CD4-positive, alpha-beta T cell (primary cell): ENCODE results near the gene SCG5. TPM values are rescaled to one million over a fixed set of nuclear protein-coding genes. Genes with fewer than 3 reads are reported as not detected.

Experiments
- ATAC-seq: fragments of 200-7000 bp; cut with Tn5 transposase; one replicate; pipeline ENCODE4 v1.10.0; 2022; ENCODE audit warnings: mild to moderate bottlenecking; ENCODE audit not compliant: poor library complexity
- CTCF ChIA-PET: fragments of 350-600 bp; sonication (Branson Sonifier 250); formaldehyde crosslinking; loops from one replicate; lab custom pipeline; 2021; ENCODE audit warnings: antibody characterized with exemption, inconsistent platforms; lab: Charles Lee
- POLR2A ChIA-PET: fragments of 350-600 bp; sonication (Branson Sonifier 250); formaldehyde crosslinking; loops from one replicate; lab custom pipeline; 2021; ENCODE audit warnings: antibody characterized with exemption, inconsistent platforms; lab: Charles Lee
- DNase-seq, 14 experiments: peaks; one replicate each; pipeline ENCODE4 v3.0.0-alpha.2; 2013 to 2020; ENCODE audit warnings: mixed read lengths in 2 of 14
- H3K27ac ChIP-seq, 2 donors: one replicate each; pipeline versions ENCODE4 v1.5.1 to v1.7.0; 2013; ENCODE audit warnings: low read length in 2 of 2, low read depth in 1 of 2, mild to moderate bottlenecking in 1 of 2
- H3K27me3 ChIP-seq, 2 experiments: 1 replicate in 1 of 2; 2 replicates in 1 of 2; pipeline versions ENCODE4 v1.6.1 to v1.7.0; 2013; ENCODE audit warnings: low read length in 2 of 2, control low read depth in 1 of 2, mild to moderate bottlenecking in 1 of 2, moderate library complexity in 1 of 2; ENCODE audit not compliant: insufficient read depth in 2 of 2, control insufficient read depth in 1 of 2
- H3K36me3 ChIP-seq: one replicate; pipeline ENCODE4 v1.6.1; 2013; ENCODE audit warnings: low read length, control low read depth; ENCODE audit not compliant: insufficient read depth
- H3K4me1 ChIP-seq: one replicate; pipeline ENCODE4 v1.6.1; 2013; ENCODE audit warnings: low read length, control low read depth; ENCODE audit not compliant: insufficient read depth
- H3K4me3 ChIP-seq: one replicate; pipeline ENCODE4 v1.5.1; 2013; ENCODE audit warnings: mild to moderate bottlenecking, low read length, moderate library complexity
- H3K9me3 ChIP-seq, 2 experiments: 1 replicate in 1 of 2; 2 replicates in 1 of 2; pipeline versions ENCODE4 v1.6.1 to v1.7.0; 2013; ENCODE audit warnings: low read length in 2 of 2, mild to moderate bottlenecking in 2 of 2, control low read depth in 1 of 2, moderate library complexity in 1 of 2; ENCODE audit not compliant: control insufficient read depth in 1 of 2, insufficient read depth in 1 of 2
- H3K27ac Mint-ChIP-seq: one replicate; pipeline ENCODE4 v1.8.0; 2020; ENCODE audit warnings: mixed read lengths
- H3K27me3 Mint-ChIP-seq: one replicate; pipeline ENCODE4 v1.8.0; 2021; ENCODE audit warnings: mixed read lengths
- H3K36me3 Mint-ChIP-seq: one replicate; pipeline ENCODE4 v1.8.0; 2021; ENCODE audit warnings: low read depth, mixed read lengths
- H3K4me1 Mint-ChIP-seq: one replicate; pipeline ENCODE4 v1.8.0; 2021; ENCODE audit warnings: low read depth, mixed read lengths
- H3K4me3 Mint-ChIP-seq: one replicate; pipeline ENCODE4 v1.8.0; 2020; ENCODE audit warnings: mild to moderate bottlenecking, mixed read lengths
- H3K9me3 Mint-ChIP-seq: one replicate; pipeline ENCODE4 v1.8.0; 2020; ENCODE audit warnings: mixed read lengths
- intact Hi-C, 2 experiments: fragments of 100-400 bp; cut with DNase I in 1 of 2; cut with micrococcal nuclease in 1 of 2; formaldehyde crosslinking; loops; one replicate each; pipeline versions ENCODE4 v1.15.1 to v1.9.0; 2023 to 2025; cut with DNase I, micrococcal nuclease
- total RNA-seq, 174 experiments: library from RNA in 2 of 174; stranded (reverse) in 2 of 174; gene quantifications; one replicate each; pipeline ENCODE4 v1.2.3 and lab custom pipeline; 2021 to 2026
- TF ChIP-seq, protein P1 (sequence below): fragments of 200-600 bp; IDR thresholded peaks from one replicate; pipeline ENCODE4 v1.8.0; 2022; ENCODE audit warnings: antibody characterized with exemption, mild to moderate bottlenecking

SCG5 gene
- total RNA-seq, 2 experiments from 2014 or later: not detected

DNA sequence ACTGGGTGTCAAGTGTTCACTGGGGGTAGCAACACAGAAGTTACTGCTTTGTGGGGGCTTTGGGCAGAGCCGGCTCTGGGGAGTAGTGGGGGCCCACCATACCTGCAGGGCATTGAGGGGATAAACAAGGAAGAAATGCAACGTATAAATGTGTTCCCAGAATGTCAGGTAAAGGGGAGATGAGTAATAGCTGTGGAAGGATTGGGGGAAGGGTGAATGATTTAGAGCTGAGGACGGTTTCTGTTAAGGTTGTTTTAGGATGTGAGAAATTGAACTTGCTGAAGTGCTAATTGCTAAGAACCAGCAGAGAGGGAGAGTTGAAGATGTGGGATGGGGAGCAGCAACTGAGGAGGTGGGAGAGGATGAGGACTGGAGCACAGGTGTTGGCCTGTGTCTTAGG, 10.7 kb downstream of the SCG5 start:
- no peak for DNase-seq
- H3K4me3 Mint-ChIP-seq: no peak overlapping the region
- Histone ChIP-seq H3K4me1 (peaks cover 1% of the 10 kb centered on the region), H3K9me3 (no peaks in the 10 kb centered on the region), H3K36me3 (no peaks in the 10 kb centered on the region), H3K27me3 (no peaks in the 10 kb centered on the region), H3K4me3 (no peak overlapping the region), H3K27ac (no peak overlapping the region)
- no peak overlapping the region for H3K27ac Mint-ChIP-seq
- H3K9me3 Mint-ChIP-seq: no peaks in the 10 kb centered on the region
- H3K36me3 Mint-ChIP-seq: no peaks in the 10 kb centered on the region
- ChIA-PET CTCF (no interaction called here), POLR2A (no interaction called here)
- H3K4me1 Mint-ChIP-seq: peaks cover under 1% of the 10 kb centered on the region
- intact Hi-C loops: no loop called here
- ATAC-seq: no peak
- H3K27me3 Mint-ChIP-seq: no peaks in the 10 kb centered on the region
- TF ChIP-seq, protein P1, sequence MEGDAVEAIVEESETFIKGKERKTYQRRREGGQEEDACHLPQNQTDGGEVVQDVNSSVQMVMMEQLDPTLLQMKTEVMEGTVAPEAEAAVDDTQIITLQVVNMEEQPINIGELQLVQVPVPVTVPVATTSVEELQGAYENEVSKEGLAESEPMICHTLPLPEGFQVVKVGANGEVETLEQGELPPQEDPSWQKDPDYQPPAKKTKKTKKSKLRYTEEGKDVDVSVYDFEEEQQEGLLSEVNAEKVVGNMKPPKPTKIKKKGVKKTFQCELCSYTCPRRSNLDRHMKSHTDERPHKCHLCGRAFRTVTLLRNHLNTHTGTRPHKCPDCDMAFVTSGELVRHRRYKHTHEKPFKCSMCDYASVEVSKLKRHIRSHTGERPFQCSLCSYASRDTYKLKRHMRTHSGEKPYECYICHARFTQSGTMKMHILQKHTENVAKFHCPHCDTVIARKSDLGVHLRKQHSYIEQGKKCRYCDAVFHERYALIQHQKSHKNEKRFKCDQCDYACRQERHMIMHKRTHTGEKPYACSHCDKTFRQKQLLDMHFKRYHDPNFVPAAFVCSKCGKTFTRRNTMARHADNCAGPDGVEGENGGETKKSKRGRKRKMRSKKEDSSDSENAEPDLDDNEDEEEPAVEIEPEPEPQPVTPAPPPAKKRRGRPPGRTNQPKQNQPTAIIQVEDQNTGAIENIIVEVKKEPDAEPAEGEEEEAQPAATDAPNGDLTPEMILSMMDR: no peak

DNA sequence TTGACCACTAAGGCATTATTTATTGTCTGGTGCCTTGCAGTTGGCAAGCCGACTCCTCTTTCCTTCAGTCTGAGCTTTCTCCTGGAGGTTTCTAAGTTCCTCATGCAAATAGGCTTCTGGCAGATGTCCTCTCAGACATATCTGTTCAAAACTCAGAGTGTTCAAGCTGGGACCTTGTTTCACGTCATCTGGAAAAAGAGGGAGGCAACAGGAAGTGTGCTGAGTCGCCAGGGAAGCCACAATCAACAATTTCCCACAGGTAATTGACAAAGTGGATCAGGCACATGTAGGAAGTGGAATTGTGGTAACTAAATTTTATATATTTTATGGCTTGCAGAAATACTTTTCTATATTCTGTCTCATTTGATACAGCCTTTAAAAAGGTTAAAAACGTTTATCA, 14.6 kb downstream of the SCG5 start:
- H3K27ac ChIP-seq: no peak overlapping the region
- peaks cover 5% of the 10 kb centered on the region for H3K4me1 Mint-ChIP-seq
- no peak for DNase-seq
- peaks cover 3% of the 10 kb centered on the region for H3K4me1 ChIP-seq
- no peaks in the 10 kb centered on the region for H3K36me3 ChIP-seq
- H3K27ac Mint-ChIP-seq: no peak overlapping the region
- H3K27me3 ChIP-seq: no peaks in the 10 kb centered on the region
- no peaks in the 10 kb centered on the region for H3K27me3 Mint-ChIP-seq
- H3K4me3 Mint-ChIP-seq: no peak overlapping the region
- H3K4me3 ChIP-seq: no peak overlapping the region
- intact Hi-C loops: no loop called here
- H3K36me3 Mint-ChIP-seq: no peaks in the 10 kb centered on the region
- no peak for ATAC-seq
- no peaks in the 10 kb centered on the region for H3K9me3 ChIP-seq
- ChIA-PET POLR2A (no interaction called here), CTCF (interaction anchor here (0.9 kb wide), 1 partner anchor 16 kb away, joined by 3 read pairs; no protein-coding TSS in a partner anchor)
- H3K9me3 Mint-ChIP-seq: no peaks in the 10 kb centered on the region
- TF ChIP-seq, protein P1: no peak

DNA sequence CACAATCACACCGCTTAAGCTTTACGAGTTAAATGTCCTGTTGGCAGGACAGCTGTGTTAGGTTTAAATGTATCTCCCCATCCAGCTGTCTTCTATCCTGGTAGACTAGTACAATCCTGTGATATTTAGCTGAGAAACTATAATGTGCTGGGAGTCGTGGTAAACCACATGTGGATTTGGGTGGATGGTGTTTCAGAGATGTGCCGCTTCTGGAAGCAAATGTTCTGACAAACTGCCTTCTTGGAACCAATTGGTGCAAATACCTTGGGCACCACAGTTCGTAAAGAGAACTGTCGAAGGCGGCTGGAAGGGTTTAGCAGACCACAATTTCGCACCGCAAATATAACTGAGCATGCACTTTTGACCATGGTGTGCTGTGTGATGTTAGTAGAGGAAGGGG, 15.0 kb downstream of the SCG5 start:
- Mint-ChIP-seq H3K4me1 (peaks cover 5% of the 10 kb centered on the region), H3K4me3 (no peak overlapping the region), H3K27ac (no peak overlapping the region), H3K36me3 (no peaks in the 10 kb centered on the region), H3K27me3 (no peaks in the 10 kb centered on the region), H3K9me3 (no peaks in the 10 kb centered on the region)
- intact Hi-C loops: no loop called here
- H3K4me3 ChIP-seq: no peak overlapping the region
- CTCF ChIA-PET: no interaction called here
- no peaks in the 10 kb centered on the region for H3K9me3 ChIP-seq
- ATAC-seq: no peak
- H3K36me3 ChIP-seq: no peaks in the 10 kb centered on the region
- DNase-seq: no peak
- H3K27me3 ChIP-seq: no peaks in the 10 kb centered on the region
- POLR2A ChIA-PET: no interaction called here
- H3K4me1 ChIP-seq: peaks cover 3% of the 10 kb centered on the region
- TF ChIP-seq, protein P1: no peak
- no peak overlapping the region for H3K27ac ChIP-seq
